Uterus (tissue), 2 donors: ENCODE results near the gene LCN6.

Source experiments
- POLR2A ChIP-seq, 2 donors: fragments of 450-650 bp; IDR thresholded peaks; one replicate each; pipeline ENCODE4 v1.6.1; 2016; ENCODE audit warnings: antibody characterized with exemption in 2 of 2, mild to moderate bottlenecking in 1 of 2, moderate library complexity in 1 of 2
- TF ChIP-seq, protein P1 (sequence below), 4 experiments: fragments of 200-600 bp in 2 of 4; fragments of 450-650 bp in 2 of 4; sonication (generic) in 2 of 4; IDR thresholded peaks; one replicate each; pipeline ENCODE4 v1.5.1; 2016 to 2019; ENCODE audit warnings: antibody characterized with exemption in 4 of 4, mild to moderate bottlenecking in 2 of 4, moderate library complexity in 1 of 4

DNA sequence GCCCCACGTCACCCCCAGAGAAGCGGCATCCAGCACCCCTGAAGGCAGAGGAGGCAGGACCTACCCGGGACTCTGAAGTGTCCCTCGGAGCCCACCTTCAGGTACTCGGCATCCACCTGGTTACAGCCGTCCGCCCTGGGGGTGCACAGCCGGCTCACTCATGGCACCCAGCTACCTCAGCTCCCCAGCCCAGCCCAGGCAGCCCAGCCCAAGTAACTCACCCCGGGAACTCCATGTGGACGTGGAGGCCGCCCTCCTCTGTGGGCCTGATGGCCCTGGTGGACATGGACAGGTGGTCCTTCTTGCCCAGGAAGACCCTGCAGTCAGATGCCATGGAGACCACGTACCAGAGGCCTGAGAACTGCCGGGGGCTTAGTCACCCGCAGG, 15.3 kb upstream of the LCN6 start:
- TF ChIP-seq, protein P1, sequence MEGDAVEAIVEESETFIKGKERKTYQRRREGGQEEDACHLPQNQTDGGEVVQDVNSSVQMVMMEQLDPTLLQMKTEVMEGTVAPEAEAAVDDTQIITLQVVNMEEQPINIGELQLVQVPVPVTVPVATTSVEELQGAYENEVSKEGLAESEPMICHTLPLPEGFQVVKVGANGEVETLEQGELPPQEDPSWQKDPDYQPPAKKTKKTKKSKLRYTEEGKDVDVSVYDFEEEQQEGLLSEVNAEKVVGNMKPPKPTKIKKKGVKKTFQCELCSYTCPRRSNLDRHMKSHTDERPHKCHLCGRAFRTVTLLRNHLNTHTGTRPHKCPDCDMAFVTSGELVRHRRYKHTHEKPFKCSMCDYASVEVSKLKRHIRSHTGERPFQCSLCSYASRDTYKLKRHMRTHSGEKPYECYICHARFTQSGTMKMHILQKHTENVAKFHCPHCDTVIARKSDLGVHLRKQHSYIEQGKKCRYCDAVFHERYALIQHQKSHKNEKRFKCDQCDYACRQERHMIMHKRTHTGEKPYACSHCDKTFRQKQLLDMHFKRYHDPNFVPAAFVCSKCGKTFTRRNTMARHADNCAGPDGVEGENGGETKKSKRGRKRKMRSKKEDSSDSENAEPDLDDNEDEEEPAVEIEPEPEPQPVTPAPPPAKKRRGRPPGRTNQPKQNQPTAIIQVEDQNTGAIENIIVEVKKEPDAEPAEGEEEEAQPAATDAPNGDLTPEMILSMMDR (IDR thresholded peaks at IDR 0.05): no peak
- no peak for TF ChIP-seq POLR2A (IDR thresholded peaks at IDR 0.05)
